GM19468 (cell line): ENCODE results near the gene CHAT.

ENCODE experiments used
- ATAC-seq: cut with Tn5 transposase; IDR thresholded peaks from one replicate; pipeline ENCODE4 v1.9.1; 2021; ENCODE audit warnings: mild to moderate bottlenecking, moderate library complexity, moderate number of reproducible peaks; ENCODE audit not compliant: unreplicated experiment; ENCODE audit errors: extremely low read depth

Gene CHAT

DNA sequence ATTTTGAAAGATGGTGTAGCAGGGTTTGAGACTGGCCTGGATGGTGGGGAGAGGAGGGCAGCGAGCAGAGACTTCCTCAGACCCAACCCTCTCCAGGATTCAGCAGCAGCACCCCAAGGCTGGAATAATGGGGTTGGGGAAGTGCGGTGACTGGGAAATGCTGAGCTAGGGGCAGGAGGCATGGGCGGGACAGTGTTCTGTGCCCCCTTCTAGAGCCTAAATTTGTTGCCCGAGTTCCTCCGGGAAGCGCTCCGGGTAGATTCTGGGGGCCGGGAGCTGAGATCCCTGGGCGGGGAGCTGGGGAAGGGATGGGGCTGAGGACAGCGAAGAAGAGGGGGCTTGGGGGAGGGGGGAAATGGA lies at the start of gene CHAT:
CHAT (plus strand) TSS at position 156 of the 360 bp plus-strand sequence; CDS start at position 309, 153 bp downstream.
- no peak for ATAC-seq

DNA sequence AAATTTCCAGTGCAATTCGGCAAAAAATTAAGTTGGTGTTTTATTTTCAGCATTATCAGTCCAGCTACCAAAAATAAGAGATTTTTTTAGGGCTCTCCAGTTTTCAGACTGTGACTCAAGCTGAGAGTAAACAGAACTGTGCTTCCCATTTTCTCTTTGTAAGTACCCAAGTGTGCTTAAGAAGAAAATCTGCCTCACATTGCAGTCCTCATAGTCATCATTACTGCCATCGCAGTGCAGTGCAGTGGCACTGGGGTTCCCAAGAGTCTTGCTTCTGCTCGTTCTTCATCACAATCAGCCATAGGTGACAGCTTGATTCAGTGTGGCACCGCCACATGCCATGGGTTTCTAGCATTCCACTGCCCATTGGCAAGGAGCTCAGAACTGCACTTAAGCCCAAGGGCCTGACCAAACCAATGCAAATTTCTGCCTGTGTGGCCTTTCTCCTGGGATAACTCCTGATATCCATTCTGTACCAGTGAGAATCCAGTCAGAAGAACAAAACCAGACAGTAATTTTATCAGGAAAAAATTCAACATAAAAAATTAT lies 49.3 kb upstream of the CHAT start:
- no peak for ATAC-seq

DNA sequence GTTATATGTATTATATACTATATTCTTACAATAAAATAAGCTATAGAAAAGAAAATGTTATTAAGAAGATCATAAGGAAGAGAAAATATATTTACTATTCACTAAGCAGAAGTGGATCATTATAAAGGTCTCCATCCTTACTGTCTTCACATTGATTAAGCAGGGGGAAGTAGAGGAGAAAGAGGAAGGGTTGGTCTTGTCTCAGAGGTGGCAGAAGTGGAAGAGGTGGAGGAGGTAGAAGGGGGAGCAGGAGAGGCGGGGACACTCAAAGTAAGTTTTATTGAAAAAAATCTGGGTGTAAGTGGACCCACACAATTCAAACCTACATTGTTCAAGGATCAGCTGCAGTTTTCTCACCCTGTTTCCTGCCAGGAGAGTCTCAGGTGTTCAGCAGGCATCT lies 46.0 kb upstream of the CHAT start:
- no peak for ATAC-seq

DNA sequence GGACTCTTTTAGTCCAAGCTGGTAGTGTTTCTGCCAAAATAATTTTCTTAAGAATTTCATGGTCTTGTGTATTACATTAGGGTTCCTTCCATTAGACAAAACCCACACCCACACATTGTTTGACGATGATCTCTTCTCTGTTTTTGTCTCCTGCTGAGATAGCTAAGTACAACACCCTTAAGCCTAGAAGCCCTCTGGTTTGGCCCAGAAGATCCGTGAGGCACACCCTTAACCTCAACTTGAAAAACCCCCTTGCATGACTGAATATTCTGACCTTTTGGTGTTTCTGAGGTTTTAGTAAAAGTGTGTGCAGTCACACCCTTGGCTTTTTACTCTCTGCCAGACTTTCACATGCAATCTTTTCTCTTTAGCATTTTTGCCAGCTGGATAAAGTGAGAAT lies 45.6 kb upstream of the CHAT start:
- no peak for ATAC-seq

DNA sequence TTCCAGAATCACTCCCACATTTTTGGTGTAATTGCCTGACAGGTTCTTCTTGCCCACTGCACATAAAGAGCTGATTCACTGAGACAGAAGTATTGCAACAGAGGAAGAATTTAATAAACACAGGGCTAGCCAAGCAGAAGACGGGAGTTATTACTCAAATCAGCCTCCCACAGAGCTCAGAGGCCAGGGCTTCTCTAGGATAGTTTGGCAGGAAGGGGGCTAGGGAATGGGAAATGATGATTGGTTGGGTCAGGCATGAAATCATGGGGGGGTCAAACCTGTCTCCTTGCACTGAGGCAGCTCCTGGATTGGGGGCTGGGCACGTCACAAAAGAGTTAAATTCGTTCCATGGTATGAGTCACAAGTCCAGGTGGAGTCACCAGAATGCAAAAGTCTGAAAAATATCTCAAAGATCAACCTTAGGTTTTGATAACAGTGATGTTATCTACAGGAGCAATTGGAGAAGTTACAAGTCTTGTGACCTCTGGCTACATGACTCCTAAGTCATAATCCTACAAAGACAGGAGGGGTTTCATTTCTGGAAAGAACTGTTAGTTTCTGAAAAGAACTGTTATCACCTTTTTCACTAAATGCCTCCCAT lies 44.7 kb upstream of the CHAT start:
- ATAC-seq: no peak

DNA sequence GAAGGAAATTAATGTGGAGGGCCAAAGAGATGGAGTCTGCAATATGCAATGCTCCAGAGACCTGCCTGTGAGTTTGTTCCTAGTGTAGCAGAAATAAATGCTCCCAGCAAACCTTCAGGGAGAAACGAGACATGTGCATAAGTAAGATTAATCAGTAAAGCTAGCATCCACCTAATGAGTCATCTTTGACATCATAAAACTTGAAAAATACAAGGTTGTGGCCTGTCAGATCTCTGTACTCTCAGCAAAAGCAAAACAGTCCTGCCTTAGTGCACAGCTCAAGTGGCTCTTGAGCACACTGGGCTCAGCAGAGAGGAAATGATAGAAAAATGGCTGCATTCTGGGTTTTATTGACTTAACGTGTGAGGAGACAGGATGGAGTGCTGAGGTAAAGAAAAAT lies 42.4 kb upstream of the CHAT start:
- no peak for ATAC-seq

DNA sequence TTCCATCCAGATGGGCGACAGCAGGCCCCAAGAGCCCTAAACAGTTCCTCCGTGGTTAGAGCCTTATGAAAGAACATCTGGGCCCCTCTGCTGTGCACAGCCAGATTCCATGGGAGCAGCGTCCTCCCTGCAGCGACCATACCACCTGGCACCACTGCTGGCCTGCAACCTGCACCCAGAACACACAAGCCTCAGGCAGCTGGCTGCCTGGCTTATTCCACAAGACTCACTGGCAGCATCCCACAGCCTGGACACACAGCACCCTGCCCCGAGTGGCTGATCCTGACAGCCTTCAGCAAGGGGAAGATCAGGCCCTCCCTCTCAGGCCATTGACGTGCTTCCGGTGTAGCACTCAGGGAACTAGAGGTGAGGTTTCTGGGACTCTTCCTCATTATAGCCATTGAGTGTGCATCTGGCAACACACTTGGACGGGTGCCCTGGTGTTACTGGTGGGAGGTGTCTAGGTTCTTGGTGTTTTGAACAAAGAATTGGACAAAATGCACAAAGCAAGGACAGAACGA lies 41.2 kb upstream of the CHAT start:
- no peak for ATAC-seq

DNA sequence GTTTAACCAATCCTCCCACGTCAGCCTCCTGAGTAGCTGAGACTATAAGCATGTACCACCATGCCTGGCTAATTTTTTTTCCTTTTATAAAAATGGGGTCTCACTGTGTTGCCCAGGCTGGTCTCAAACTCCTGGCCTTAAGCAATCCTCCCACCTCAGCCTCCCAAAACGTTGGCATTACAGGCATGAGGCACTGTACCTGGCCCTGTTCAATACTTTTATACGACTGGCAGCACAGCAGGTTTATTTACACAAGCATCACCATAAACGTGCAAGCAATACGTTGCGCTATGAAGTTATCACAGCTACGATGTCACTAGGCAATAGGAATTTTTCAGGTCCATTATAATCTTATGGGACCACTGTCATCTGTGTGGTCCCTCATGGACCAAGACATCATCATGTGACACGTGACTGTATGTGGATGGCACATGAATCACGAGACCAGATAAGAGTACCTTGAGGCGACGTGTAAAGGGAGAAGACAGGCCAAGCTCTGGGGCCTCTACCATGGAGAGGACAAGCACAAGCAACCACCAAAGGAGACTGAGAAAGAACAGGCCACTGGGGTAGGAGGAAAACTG lies 38.3 kb upstream of the CHAT start:
- ATAC-seq: no peak

DNA sequence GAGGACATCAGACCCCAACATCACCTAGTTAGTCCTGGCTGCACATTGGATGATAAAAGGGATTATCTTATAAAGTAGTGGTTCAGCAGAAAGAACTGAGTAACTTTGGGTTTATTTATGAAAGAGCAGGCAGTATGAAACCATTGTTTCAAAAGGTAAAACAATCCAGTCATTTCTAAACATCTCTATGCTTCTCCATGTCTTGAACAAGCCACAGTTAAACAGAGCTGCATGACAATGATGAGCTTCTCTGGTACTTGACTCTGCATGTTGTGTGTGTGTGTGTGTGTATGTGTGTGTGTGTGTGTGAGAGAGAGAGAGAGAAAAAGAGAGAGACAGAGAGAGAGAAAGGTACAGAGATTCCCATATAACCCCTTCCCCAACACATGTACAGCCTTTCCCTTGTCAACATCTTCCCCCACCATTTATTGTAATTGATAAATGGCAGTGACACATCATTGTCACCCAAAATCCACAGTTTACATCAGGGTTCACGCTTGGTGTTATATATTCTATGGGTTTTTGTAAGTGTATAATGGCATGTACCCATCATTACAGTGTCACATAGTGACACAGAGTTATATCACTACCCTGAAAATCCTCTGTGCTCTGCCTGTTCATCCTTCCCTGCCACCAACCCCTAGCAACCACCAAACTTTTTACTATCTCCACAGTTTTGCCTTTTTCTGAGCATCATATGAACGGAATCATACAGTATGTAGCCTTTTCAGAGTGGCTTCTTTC lies 36.5 kb upstream of the CHAT start:
- no peak for ATAC-seq

- ATAC-seq: no peak
Observed at GRCh38 chr10:49578392-49578791, 35.4 kb upstream of the CHAT start.

DNA sequence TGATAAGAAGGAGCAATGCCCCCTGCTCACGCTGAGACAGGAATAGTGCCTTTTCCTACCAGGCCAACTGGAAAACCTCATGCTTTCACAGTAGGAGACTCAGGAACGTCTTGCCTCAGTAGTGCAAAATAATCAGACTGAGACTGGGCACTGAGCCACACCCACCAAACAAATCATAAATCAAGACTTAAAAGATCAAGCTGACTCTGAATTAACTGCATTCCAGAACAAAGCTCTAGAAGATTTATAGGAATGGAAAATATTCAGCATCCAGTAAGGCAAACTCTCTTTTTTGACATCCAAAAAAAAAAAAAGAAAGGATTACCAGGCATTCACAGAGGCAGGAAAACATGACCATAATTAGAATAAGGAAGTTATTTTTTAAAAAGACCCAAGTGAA lies 34.2 kb upstream of the CHAT start:
- no peak for ATAC-seq

- ATAC-seq: no peak
Observed at GRCh38 chr10:49585387-49585786, 28.4 kb upstream of the CHAT start.

DNA sequence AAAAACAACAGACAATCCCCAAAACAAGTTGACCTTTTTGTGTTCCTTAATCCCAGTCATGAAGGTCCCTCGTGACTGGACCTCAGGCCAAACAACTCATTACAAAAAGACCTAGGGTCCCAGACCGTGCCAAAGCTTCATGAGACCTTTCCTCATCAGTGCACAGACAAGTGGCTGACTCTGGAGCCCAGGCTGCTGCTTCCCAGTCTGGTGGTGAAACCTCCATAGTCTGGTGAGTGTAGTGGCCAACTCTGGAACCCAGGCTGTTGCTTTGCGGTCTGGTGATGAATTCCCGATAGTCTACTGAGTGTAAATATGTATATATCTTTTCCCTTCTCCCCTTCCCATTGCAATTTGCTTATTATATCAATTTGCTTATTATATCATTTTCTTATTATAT lies 25.9 kb upstream of the CHAT start:
- ATAC-seq: no peak

DNA sequence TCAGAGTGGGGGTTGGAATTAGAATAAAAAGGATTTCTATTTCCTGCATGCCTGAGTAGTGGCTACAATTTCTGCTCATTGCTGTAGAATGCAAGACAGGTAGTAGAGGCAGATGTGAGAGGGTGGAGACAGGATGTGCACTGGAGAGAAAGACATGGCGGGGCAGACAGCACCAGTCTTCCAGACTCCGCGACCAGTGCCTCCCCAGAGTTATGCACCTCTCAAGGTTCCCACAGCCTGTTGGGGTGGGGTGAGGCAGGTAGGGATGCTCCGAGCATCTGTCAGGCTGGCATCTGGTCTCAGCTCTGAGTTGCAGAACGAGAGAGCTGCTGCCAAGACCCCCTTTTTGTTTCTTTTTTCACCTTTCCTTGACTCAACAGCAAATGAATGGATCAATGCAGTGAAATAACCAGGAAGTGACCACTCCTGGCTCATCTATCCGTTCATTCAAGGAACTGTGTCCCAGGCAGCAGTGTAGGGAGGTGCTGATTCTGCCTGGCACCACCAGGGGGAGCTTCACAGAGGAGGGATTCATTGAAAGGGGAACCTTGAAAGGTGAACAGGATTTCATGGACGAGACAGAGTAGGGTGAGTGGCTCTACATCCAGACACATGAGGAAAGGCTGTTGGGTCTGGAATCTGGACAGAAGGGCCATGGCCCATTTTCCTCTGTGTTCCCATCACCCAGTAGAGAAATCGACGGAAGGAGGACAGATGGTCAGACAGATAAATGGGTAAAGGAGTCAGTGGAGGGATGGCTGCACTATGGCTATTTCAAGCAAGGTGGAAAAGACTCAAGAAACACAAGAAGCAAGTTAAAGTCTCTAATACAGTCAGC lies 20.9 kb upstream of the CHAT start:
- no peak for ATAC-seq

- no peak for ATAC-seq
Observed at GRCh38 chr10:49593564-49593875, 20.3 kb upstream of the CHAT start.

GRCh38 chr10:49593998-49594397 lies 19.8 kb upstream of the CHAT start:
- ATAC-seq: no peak

DNA sequence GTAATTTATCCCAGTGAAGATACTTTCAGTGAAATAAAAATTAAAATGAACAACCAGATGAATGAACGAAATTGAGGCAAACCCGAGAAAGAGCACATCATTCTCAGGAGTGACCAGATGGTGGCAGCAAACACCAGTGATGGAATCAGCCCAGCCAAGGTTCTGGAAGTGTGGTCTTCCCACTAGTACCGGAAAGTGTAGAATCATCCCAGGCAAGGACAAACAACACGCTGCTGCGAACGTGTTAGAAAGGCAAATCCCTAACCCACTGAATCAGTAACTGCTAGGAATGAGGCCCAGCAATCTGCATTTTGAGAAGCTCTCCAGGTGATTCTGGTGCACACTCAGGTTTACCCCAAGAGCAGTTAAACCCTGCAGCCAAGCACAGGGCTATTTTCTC lies 19.2 kb upstream of the CHAT start:
- ATAC-seq: no peak

- ATAC-seq: no peak
Observed at GRCh38 chr10:49595003-49595712, 18.7 kb upstream of the CHAT start.

- no peak for ATAC-seq
Observed at GRCh38 chr10:49595713-49596492, 17.9 kb upstream of the CHAT start.
